ENCODE data around the gene PRKN.

GRCh38 chr6:161422710-161423680 is 1304.6 kb downstream of the PRKN start:
- TF ChIP-seq CTCF (conservative IDR thresholded peaks at IDR 0.05; ENCODE audit: low read depth, low read length) (no peak), EZH2 (IDR thresholded peaks at IDR 0.05; ENCODE audit: borderline replicate concordance, low read depth, low read length, poor library complexity, severe bottlenecking) (no peak)

All from A673 (cell line).